Smooth muscle cell (in vitro differentiated cells): Measurements from ENCODE around the gene KATNIP. TPM values are rescaled to one million over a fixed set of nuclear protein-coding genes. Genes with fewer than 3 reads are reported as not detected.

Source experiments
- DNase-seq: peaks from one replicate; lab custom pipeline; 2025; ENCODE audit not compliant: unreplicated experiment; lab: John Stamatoyannopoulos, UW
- H2AFZ ChIP-seq: fragments of 200-600 bp; sonication (generic); 2 replicates; pipeline ENCODE4 v1.6.0; 2016; ENCODE audit warnings: antibody characterized with exemption, low read depth, mild to moderate bottlenecking
- H3F3A ChIP-seq: fragments of 200-600 bp; sonication (generic); 2 replicates; pipeline ENCODE4 v1.6.0; 2017; ENCODE audit warnings: antibody characterized with exemption, low read depth
- H3K27ac ChIP-seq: fragments of 200-600 bp; sonication (generic); 2 replicates; pipeline ENCODE4 v1.5.1; 2016; ENCODE audit warnings: low read depth, mild to moderate bottlenecking
- H3K27me3 ChIP-seq: fragments of 200-600 bp; sonication (generic); 2 replicates; pipeline ENCODE4 v1.6.1; 2016; ENCODE audit warnings: low read depth, mild to moderate bottlenecking
- H3K36me3 ChIP-seq: fragments of 200-600 bp; sonication (generic); 2 replicates; pipeline ENCODE4 v1.5.1; 2016; ENCODE audit warnings: low read depth
- H3K4me1 ChIP-seq: fragments of 200-600 bp; sonication (generic); 2 replicates; pipeline ENCODE4 v1.5.1; 2016; ENCODE audit warnings: low read depth
- H3K4me2 ChIP-seq: fragments of 200-600 bp; sonication (generic); 2 replicates; pipeline ENCODE4 v1.6.0; 2016; ENCODE audit warnings: mild to moderate bottlenecking
- H3K4me3 ChIP-seq: fragments of 200-600 bp; sonication (generic); 2 replicates; pipeline ENCODE4 v1.5.1; 2016; ENCODE audit warnings: mild to moderate bottlenecking
- H3K79me2 ChIP-seq: fragments of 200-600 bp; sonication (generic); 2 replicates; pipeline ENCODE4 v1.6.0; 2016; ENCODE audit warnings: low read depth, mild to moderate bottlenecking
- H3K9ac ChIP-seq: fragments of 200-600 bp; sonication (generic); 2 replicates; pipeline ENCODE4 v1.6.0; 2016; ENCODE audit warnings: low read depth
- H3K9me3 ChIP-seq: fragments of 200-600 bp; sonication (generic); replicated peaks from 2 replicates; pipeline ENCODE4 v1.5.1; 2016; ENCODE audit warnings: low read depth
- H4K20me1 ChIP-seq: fragments of 200-600 bp; sonication (generic); 2 replicates; pipeline ENCODE4 v1.6.0; 2016; ENCODE audit warnings: low read depth
- CTCF ChIP-seq: fragments of 200-600 bp; sonication (generic); IDR thresholded peaks from 2 replicates; pipeline ENCODE4 v1.5.1; 2017; ENCODE audit warnings: borderline replicate concordance, mild to moderate bottlenecking, antibody characterized with exemption; ENCODE audit not compliant: insufficient read depth, poor library complexity, severe bottlenecking
- WGBS: methylation state at CpG from one replicate; pipeline ENCODE4 v1.1.7; 2016; ENCODE audit warnings: low lambda C conversion rate; 5-methylcytosine and 5-hydroxymethylcytosine counted together
- polyA plus RNA-seq: library from polyadenylated mRNA; unstranded; fragments of >200 nt; fragmentation: Nextera tagmentation; extraction: Ambion mirVana; gene quantifications from 2 replicates; pipeline ENCODE4 v1.2.1, GENCODE V29; 2016
- total RNA-seq: library from RNA; depleted of rRNA; stranded (reverse); fragments of >200 nt; gene quantifications from 2 replicates; pipeline ENCODE4 v1.2.3, GENCODE V29; 2014

Gene KATNIP
- total and polyA plus RNA-seq, 2 experiments from 2014 or later: 5.2 to 12.4 TPM

GRCh38 chr16:27556471-27556870 lies 6.5 kb downstream of the KATNIP start:
- Histone ChIP-seq H3F3A (no peaks in the 10 kb centered on the region), H3K27me3 (no peaks in the 10 kb centered on the region), H2AFZ (no peak overlapping the region), H3K4me3 (no peak overlapping the region), H4K20me1 (peaks cover 14% of the 10 kb centered on the region), H3K9ac (no peak overlapping the region), H3K79me2 (peaks cover 11% of the 10 kb centered on the region), H3K36me3 (no peaks in the 10 kb centered on the region), H3K4me1 (no peaks in the 10 kb centered on the region), H3K9me3 (no peaks in the 10 kb centered on the region), H3K27ac (no peak overlapping the region), H3K4me2 (no peak overlapping the region)
- 100% methylated on average over 1 of the region's 1 CpG for WGBS
- no peak for DNase-seq
- no peak for TF ChIP-seq CTCF

GRCh38 chr16:27558434-27558833 lies 8.5 kb downstream of the KATNIP start:
- H3K4me1 ChIP-seq: no peaks in the 10 kb centered on the region
- no peaks in the 10 kb centered on the region for H3K27me3 ChIP-seq
- no peak overlapping the region for H3K9ac ChIP-seq
- H4K20me1 ChIP-seq: peaks cover 33% of the 10 kb centered on the region
- H3K36me3 ChIP-seq: no peaks in the 10 kb centered on the region
- peaks cover 4% of the 10 kb centered on the region for H3K79me2 ChIP-seq
- H3K27ac ChIP-seq: no peak overlapping the region
- no peaks in the 10 kb centered on the region for H3K9me3 ChIP-seq
- H2AFZ ChIP-seq: no peak overlapping the region
- WGBS: 80% methylated on average over 3 of the region's 3 CpGs
- no peaks in the 10 kb centered on the region for H3F3A ChIP-seq
- DNase-seq: no peak
- H3K4me2 ChIP-seq: no peak overlapping the region
- no peak for TF ChIP-seq CTCF
- H3K4me3 ChIP-seq: no peak overlapping the region

GRCh38 chr16:27558932-27559331 lies 9.0 kb downstream of the KATNIP start:
- H4K20me1 ChIP-seq: peaks cover 33% of the 10 kb centered on the region

More at GRCh38 chr16:27558932-27559331, 9.0 kb downstream of the KATNIP start:
- H3K9me3 ChIP-seq: no peaks in the 10 kb centered on the region
- no peaks in the 10 kb centered on the region for H3K36me3 ChIP-seq
- H3K79me2 ChIP-seq: peaks cover 4% of the 10 kb centered on the region
- H3K4me1 ChIP-seq: no peaks in the 10 kb centered on the region
- H2AFZ ChIP-seq: no peak overlapping the region
- H3K27ac ChIP-seq: no peak overlapping the region
- DNase-seq: no peak
- H3F3A ChIP-seq: no peaks in the 10 kb centered on the region
- no peak overlapping the region for H3K9ac ChIP-seq
- no peak overlapping the region for H3K4me3 ChIP-seq
- H3K4me2 ChIP-seq: no peak overlapping the region
- no peaks in the 10 kb centered on the region for H3K27me3 ChIP-seq
- no peak for TF ChIP-seq CTCF
- WGBS: 95% methylated on average over 1 of the region's 1 CpG
